Mammary epithelial cell (primary cell): ENCODE measurements around the gene MAN2B2.

ENCODE experiments used
- EZH2 ChIP-seq: IDR thresholded peaks from 2 replicates; pipeline ENCODE4 v1.6.1; 2012; ENCODE audit warnings: low read length, inconsistent platforms, borderline replicate concordance
- TF ChIP-seq, protein P1 (sequence below), 2 donors: IDR thresholded peaks in 1 of 2; conservative IDR thresholded peaks in 1 of 2; 2 replicates each; pipeline ENCODE4 v1.5.1; 2011 to 2012; ENCODE audit warnings: inconsistent platforms in 2 of 2, low read length in 2 of 2, mild to moderate bottlenecking in 2 of 2, control low read depth in 1 of 2, low read depth in 1 of 2; ENCODE audit not compliant: insufficient read depth in 1 of 2; ENCODE audit errors: extremely low read depth in 1 of 2

- no peak for TF ChIP-seq EZH2
- TF ChIP-seq, protein P1, sequence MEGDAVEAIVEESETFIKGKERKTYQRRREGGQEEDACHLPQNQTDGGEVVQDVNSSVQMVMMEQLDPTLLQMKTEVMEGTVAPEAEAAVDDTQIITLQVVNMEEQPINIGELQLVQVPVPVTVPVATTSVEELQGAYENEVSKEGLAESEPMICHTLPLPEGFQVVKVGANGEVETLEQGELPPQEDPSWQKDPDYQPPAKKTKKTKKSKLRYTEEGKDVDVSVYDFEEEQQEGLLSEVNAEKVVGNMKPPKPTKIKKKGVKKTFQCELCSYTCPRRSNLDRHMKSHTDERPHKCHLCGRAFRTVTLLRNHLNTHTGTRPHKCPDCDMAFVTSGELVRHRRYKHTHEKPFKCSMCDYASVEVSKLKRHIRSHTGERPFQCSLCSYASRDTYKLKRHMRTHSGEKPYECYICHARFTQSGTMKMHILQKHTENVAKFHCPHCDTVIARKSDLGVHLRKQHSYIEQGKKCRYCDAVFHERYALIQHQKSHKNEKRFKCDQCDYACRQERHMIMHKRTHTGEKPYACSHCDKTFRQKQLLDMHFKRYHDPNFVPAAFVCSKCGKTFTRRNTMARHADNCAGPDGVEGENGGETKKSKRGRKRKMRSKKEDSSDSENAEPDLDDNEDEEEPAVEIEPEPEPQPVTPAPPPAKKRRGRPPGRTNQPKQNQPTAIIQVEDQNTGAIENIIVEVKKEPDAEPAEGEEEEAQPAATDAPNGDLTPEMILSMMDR (conservative IDR thresholded peaks at IDR 0.05 in 1 of 2, IDR thresholded peaks at IDR 0.05 in 1 of 2; ENCODE audit: extremely low read depth in 1 of 2, insufficient read depth in 1 of 2, low read depth in 1 of 2, low read length in 2 of 2) = no peak
These were observed 46.0 kb downstream of the MAN2B2 start for GRCh38 chr4:6620891-6621555.
